ENCODE measurements around the gene ZNF470.

ZNF470 gene

DNA sequence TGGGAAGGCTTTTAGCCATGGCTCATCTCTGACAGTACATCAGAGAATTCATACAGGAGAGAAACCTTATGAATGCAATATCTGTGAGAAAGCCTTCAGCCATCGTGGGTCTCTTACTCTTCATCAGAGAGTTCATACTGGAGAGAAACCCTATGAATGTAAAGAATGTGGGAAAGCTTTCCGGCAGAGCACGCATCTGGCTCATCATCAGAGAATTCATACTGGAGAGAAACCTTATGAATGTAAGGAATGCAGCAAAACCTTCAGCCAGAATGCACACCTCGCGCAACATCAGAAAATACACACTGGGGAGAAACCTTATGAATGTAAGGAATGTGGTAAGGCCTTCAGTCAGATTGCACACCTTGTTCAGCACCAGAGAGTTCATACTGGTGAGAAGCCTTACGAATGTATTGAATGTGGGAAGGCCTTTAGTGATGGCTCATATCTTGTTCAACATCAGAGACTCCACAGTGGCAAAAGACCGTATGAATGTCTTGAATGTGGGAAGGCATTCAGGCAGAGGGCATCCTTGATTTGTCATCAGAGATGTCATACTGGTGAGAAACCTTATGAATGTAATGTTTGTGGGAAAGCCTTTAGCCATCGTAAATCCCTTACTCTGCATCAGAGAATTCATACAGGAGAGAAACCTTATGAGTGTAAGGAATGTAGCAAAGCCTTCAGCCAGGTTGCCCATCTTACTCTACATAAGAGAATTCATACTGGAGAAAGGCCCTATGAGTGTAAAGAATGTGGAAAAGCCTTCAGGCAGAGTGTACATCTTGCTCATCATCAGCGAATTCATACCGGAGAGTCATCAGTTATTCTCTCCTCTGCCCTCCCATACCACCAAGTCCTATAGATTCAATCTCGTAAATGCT lies 10.7 kb downstream of the ZNF470 start:
- peak in 1 of 2 donors; percentile 11 for DNase-seq (ENCODE audit: low read depth in 2 of 2)
- H3K4me3 ChIP-seq (replicated peaks in 1 of 2; ENCODE audit: low read depth in 2 of 2, low read length in 2 of 2) = no peak overlapping the region

GRCh38 chr19:56594446-56594782 lies 27.1 kb downstream of the ZNF470 start:
- no peak overlapping the region for H3K4me3 ChIP-seq (replicated peaks in 1 of 2; ENCODE audit: low read depth in 2 of 2, low read length in 2 of 2)
- DNase-seq (ENCODE audit: low read depth in 2 of 2) = no peak
- no peak for TF ChIP-seq CTCF (IDR thresholded peaks at IDR 0.05; ENCODE audit: low read depth, low read length)

More for the DNA sequence above, 10.7 kb downstream of the ZNF470 start:
- TF ChIP-seq CTCF (IDR thresholded peaks at IDR 0.05; ENCODE audit: low read depth, low read length) = no peak

DNA sequence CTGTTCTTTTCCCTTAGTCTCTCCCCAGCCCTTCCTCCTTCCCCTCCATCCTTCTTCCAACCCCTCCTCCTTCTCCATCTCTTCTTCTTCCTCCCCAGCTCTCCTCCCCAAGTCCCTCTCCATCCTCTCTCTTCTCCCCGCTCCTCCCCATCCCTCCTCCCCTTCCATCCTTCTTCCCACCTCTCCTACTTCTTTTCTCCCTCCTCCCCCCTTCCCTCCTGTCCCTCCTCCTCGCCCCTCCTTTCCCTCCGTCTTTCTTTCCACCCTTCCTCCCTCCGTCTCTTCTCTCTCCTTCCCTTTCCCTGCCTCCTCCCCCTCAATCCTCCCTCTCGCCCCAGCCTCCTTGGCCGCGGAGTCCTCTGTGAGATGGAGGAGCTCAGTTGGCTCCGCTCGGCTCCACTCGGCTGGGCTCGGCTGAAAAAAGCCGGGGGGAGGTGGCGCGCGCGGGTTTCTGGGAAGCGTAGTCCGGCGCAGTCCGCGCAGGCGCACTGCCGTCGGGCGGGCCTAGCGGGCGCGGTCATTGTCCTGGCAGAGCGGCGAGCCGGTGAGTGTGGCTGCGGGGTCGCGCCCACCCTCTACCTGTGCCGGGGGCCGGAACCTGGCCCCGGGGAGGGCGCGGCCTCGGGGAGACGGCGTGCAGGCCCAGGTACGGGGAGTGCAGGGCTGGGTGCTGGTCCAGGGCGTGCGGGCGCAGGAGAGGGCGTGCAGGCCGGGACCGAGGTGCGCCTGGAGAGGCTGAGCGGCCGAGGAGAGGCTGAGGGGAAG lies 27.7 kb downstream of the ZNF470 start, which contains the start of gene ZNF71:
Gene ZNF71, plus strand, starts transcription at position 520 of the 765 bp plus-strand sequence. CDS start 6,257 bp downstream, outside the sequence.
- peak; percentile 88 to 91 for DNase-seq (ENCODE audit: low read depth in 2 of 2)
- no peak for TF ChIP-seq CTCF (IDR thresholded peaks at IDR 0.05; ENCODE audit: low read depth, low read length)
- H3K4me3 ChIP-seq (replicated peaks in 1 of 2; ENCODE audit: low read depth in 2 of 2, low read length in 2 of 2) = peak within 1 kb of the TSS; percentile 65 to 92

DNA sequence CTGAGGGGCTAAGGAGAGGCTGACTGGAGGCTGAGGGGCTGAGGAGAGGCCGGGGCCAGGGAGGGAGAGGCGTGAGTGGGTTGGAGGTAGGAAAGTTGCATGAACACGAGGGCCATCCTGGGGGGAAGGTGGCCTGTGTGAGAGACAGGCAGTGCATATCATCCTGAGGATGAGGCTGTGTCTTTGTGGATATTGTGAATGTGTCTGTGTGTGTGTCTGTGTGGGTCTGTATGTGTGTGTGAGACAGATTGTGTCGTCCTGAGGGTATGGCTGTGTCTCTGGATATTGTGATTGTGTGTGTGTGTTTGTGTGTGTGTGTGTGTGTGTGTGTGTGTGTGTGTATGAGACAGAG lies 28.3 kb downstream of the ZNF470 start:
- H3K4me3 ChIP-seq (replicated peaks in 1 of 2; ENCODE audit: low read depth in 2 of 2, low read length in 2 of 2) = peak overlapping the region; percentile 65 to 92
- DNase-seq (ENCODE audit: low read depth in 2 of 2) = no peak
- TF ChIP-seq CTCF (IDR thresholded peaks at IDR 0.05; ENCODE audit: low read depth, low read length) = no peak

- H3K4me3 ChIP-seq (replicated peaks in 1 of 2; ENCODE audit: low read depth in 2 of 2, low read length in 2 of 2) = no peak overlapping the region
- peak; percentile 18 to 25 for DNase-seq (ENCODE audit: low read depth in 2 of 2)
- TF ChIP-seq CTCF (IDR thresholded peaks at IDR 0.05; ENCODE audit: low read depth, low read length) = no peak
Measured at GRCh38 chr19:56596676-56597075, 29.4 kb downstream of the ZNF470 start.

DNA sequence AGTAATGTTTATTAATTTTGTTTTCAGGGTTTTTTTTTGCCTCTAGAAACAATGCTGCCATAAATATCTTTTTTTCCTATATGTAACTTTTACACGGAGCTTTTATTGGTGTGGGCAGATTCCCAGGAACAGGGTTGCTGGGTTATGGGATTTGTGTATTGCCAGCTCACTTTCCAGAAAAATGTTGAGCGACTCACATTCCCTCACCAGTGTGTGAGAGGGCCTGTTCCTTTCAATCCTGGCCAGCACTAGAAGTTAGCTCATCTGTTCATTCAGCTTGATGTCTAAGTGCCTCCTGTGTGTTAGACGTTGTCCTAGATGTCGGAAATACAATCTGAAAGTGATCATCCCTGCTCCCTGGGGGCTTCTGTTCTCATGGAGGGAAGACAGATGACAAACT lies 30.4 kb downstream of the ZNF470 start:
- DNase-seq (ENCODE audit: low read depth in 2 of 2) = peak in 1 of 2 donors; percentile 1
- H3K4me3 ChIP-seq (replicated peaks in 1 of 2; ENCODE audit: low read depth in 2 of 2, low read length in 2 of 2) = no peak overlapping the region
- TF ChIP-seq CTCF (IDR thresholded peaks at IDR 0.05; ENCODE audit: low read depth, low read length) = no peak
